GDM1 (cell line): ENCODE data around the gene ABAT.
"Not testable (repeated sequence)": the region's sequence is repeated elsewhere in the genome, so short reads cannot be mapped to it uniquely, and the experiment has no call there.

Experiments
- DNase-seq: peaks from one replicate; lab custom pipeline; 2025; lab: John Stamatoyannopoulos, UW

Gene ABAT

GRCh38 chr16:8742068-8742467 is 67.7 kb downstream of the ABAT start:
- DNase-seq: no peak

- DNase-seq: not testable (repeated sequence)
Measured at GRCh38 chr16:8748944-8749343, 74.5 kb downstream of the ABAT start.

GRCh38 chr16:8751481-8752311 is 77.3 kb downstream of the ABAT start:
- DNase-seq: no peak

GRCh38 chr16:8752706-8753105 is 78.3 kb downstream of the ABAT start:
- DNase-seq: no peak

- no peak for DNase-seq
Measured at GRCh38 chr16:8753416-8754054, 79.1 kb downstream of the ABAT start.

- DNase-seq: no peak
Measured at GRCh38 chr16:8756755-8757154, 82.3 kb downstream of the ABAT start.

- no peak for DNase-seq
Measured at GRCh38 chr16:8758022-8758421, 83.6 kb downstream of the ABAT start.

GRCh38 chr16:8760021-8760420 is 85.6 kb downstream of the ABAT start:
- DNase-seq: no peak

- no peak for DNase-seq
Measured at GRCh38 chr16:8761078-8761477, 86.7 kb downstream of the ABAT start.

- no peak for DNase-seq
Measured at GRCh38 chr16:8762254-8762653, 87.8 kb downstream of the ABAT start.

GRCh38 chr16:8763083-8763482 is 88.7 kb downstream of the ABAT start:
- DNase-seq: no peak

GRCh38 chr16:8763899-8764298 is 89.5 kb downstream of the ABAT start:
- no peak for DNase-seq

GRCh38 chr16:8764525-8765250 is 90.3 kb downstream of the ABAT start:
- DNase-seq: no peak

GRCh38 chr16:8767176-8767575 is 92.8 kb downstream of the ABAT start:
- no peak for DNase-seq

- DNase-seq: no peak
Measured at GRCh38 chr16:8768283-8768682, 93.9 kb downstream of the ABAT start.

GRCh38 chr16:8768692-8769091 is 94.3 kb downstream of the ABAT start:
- no peak for DNase-seq

- no peak for DNase-seq
Measured at GRCh38 chr16:8773537-8773936, 99.1 kb downstream of the ABAT start.

GRCh38 chr16:8774208-8774607 is 99.8 kb downstream of the ABAT start:
- no peak for DNase-seq

- no peak for DNase-seq
Measured at GRCh38 chr16:8775359-8775758, 100.9 kb downstream of the ABAT start.

GRCh38 chr16:8776129-8776584 is 101.7 kb downstream of the ABAT start:
- no peak for DNase-seq

GRCh38 chr16:8777217-8777616 is 102.8 kb downstream of the ABAT start:
- DNase-seq: no peak

GRCh38 chr16:8781797-8782196 is 107.4 kb downstream of the ABAT start:
- no peak for DNase-seq

GRCh38 chr16:8782673-8783072 is 108.3 kb downstream of the ABAT start:
- no peak for DNase-seq
